Measurements from ENCODE around the gene TJP1. TPM values are rescaled to one million over a fixed set of nuclear protein-coding genes. Genes with fewer than 3 reads are reported as not detected.

TJP1 gene
- total RNA-seq, 2 donors from 2014 or later, result 131 to 145 TPM

GRCh38 chr15:29859973-29860715 is 37.9 kb upstream of the TJP1 start:
- Mint-ChIP-seq H3K9me3 (no peaks in the 10 kb centered on the region), H3K27me3 (ENCODE audit: insufficient read depth) (no peaks in the 10 kb centered on the region), H3K36me3 (ENCODE audit: low read depth) (no peaks in the 10 kb centered on the region), H3K27ac (no peak overlapping the region), H3K4me1 (peaks cover 18% of the 10 kb centered on the region), H3K4me3 (no peak overlapping the region)
- Histone ChIP-seq H3K27ac (ENCODE audit: low read depth, low read length) (no peak overlapping the region), H3K4me3 (ENCODE audit: low read length) (no peak overlapping the region), H3K27me3 (ENCODE audit: control insufficient read depth, insufficient read depth, low read length, poor library complexity, severe bottlenecking) (no peaks in the 10 kb centered on the region), H3K9ac (ENCODE audit: extremely low read depth, low read length, poor library complexity, severe bottlenecking) (no peak overlapping the region), H3K36me3 (ENCODE audit: control insufficient read depth, insufficient read depth, low read length) (no peaks in the 10 kb centered on the region), H3K4me1 (ENCODE audit: control insufficient read depth, insufficient read depth, low read length) (peaks cover 1% of the 10 kb centered on the region), H3K9me3 (ENCODE audit: control insufficient read depth, low read length) (peaks cover 5% of the 10 kb centered on the region)
- DNase-seq, result no peak
- 95 to 100% methylated on average over 4 of the region's 4 CpGs for WGBS, 2 experiments (ENCODE audit: insufficient coverage in 1 of 2, insufficient read length in 1 of 2)
- no peak for TF ChIP-seq CTCF (conservative IDR thresholded peaks at IDR 0.05)

DNA sequence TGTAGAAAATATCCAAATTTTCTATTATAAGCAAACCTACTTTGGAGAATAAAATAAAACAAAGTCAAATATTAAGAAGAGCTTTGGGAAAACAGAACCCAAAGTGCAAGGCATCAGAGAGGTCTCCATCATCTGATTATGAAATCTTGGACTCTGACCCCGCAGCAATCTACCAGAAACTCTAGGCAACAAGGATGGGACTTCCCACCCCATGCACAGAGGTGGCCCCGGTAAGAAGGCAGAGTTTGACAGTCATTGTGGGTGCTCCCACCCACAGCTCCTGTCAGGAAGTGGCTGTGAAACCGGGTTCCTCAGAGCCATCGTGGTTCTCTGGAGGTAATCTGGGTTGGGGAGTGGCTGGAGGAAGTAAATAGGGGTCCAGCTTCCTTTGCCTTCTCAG is 37.0 kb upstream of the TJP1 start:
- no peak overlapping the region for H3K27ac ChIP-seq (ENCODE audit: low read depth, low read length)
- DNase-seq, result no peak
- 91 to 100% methylated on average over 1 to 4 of the region's 4 CpGs for WGBS, 2 experiments (ENCODE audit: insufficient coverage in 1 of 2, insufficient read length in 1 of 2)
- no peak for TF ChIP-seq CTCF (conservative IDR thresholded peaks at IDR 0.05)
- H3K27me3 Mint-ChIP-seq (ENCODE audit: insufficient read depth), result no peaks in the 10 kb centered on the region
- peaks cover 5% of the 10 kb centered on the region for H3K9me3 ChIP-seq (ENCODE audit: control insufficient read depth, low read length)
- no peak overlapping the region for H3K4me3 Mint-ChIP-seq
- no peaks in the 10 kb centered on the region for H3K36me3 Mint-ChIP-seq (ENCODE audit: low read depth)
- H3K4me1 Mint-ChIP-seq, result peaks cover 12% of the 10 kb centered on the region
- H3K27ac Mint-ChIP-seq, result no peak overlapping the region
- H3K36me3 ChIP-seq (ENCODE audit: control insufficient read depth, insufficient read depth, low read length), result no peaks in the 10 kb centered on the region
- H3K4me1 ChIP-seq (ENCODE audit: control insufficient read depth, insufficient read depth, low read length), result no peaks in the 10 kb centered on the region
- H3K4me3 ChIP-seq (ENCODE audit: low read length), result no peak overlapping the region
- H3K9ac ChIP-seq (ENCODE audit: extremely low read depth, low read length, poor library complexity, severe bottlenecking), result no peak overlapping the region
- H3K9me3 Mint-ChIP-seq, result no peaks in the 10 kb centered on the region
- H3K27me3 ChIP-seq (ENCODE audit: control insufficient read depth, insufficient read depth, low read length, poor library complexity, severe bottlenecking), result no peaks in the 10 kb centered on the region

DNA sequence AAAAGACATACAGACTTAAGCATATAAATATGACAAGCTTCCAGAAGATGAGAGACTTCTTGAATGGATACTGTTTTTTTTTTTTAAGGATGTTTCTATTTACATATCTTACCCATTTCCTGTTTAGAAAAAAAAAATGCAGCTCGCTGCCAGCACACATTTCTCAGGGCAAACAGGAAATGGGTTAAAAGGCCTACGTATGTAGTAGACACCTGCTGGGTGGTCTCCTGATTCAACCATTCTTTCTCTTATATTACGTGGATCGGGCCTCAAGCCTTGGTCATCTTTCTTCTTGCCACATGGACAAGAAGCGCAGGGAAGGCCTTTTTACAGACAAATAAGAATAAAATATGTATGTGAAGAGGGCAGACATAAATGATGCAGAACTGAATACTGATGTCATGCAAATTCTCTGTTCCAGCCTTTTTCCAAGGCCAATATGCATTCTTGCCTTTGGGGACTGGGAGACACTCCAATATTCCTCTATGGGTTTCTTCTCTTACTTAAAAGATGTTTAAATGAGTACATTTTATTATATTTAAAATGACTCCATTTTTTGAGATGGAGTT is 35.0 kb upstream of the TJP1 start:
- Histone ChIP-seq H3K36me3 (ENCODE audit: control insufficient read depth, insufficient read depth, low read length) (no peaks in the 10 kb centered on the region), H3K9ac (ENCODE audit: extremely low read depth, low read length, poor library complexity, severe bottlenecking) (no peak overlapping the region), H3K4me1 (ENCODE audit: control insufficient read depth, insufficient read depth, low read length) (no peaks in the 10 kb centered on the region), H3K27me3 (ENCODE audit: control insufficient read depth, insufficient read depth, low read length, poor library complexity, severe bottlenecking) (no peaks in the 10 kb centered on the region), H3K9me3 (ENCODE audit: control insufficient read depth, low read length) (no peaks in the 10 kb centered on the region), H3K27ac (ENCODE audit: low read depth, low read length) (no peak overlapping the region), H3K4me3 (ENCODE audit: low read length) (no peak overlapping the region)
- Mint-ChIP-seq H3K4me1 (peaks cover 11% of the 10 kb centered on the region), H3K36me3 (ENCODE audit: low read depth) (no peaks in the 10 kb centered on the region), H3K4me3 (no peak overlapping the region), H3K27me3 (ENCODE audit: insufficient read depth) (no peaks in the 10 kb centered on the region), H3K27ac (no peak overlapping the region), H3K9me3 (no peaks in the 10 kb centered on the region)
- 70 to 100% methylated on average over 3 to 4 of the region's 5 CpGs for WGBS, 2 experiments (ENCODE audit: insufficient coverage in 1 of 2, insufficient read length in 1 of 2)
- TF ChIP-seq CTCF (conservative IDR thresholded peaks at IDR 0.05), result no peak
- no peak for DNase-seq
